WTC11 (cell line): ENCODE measurements around the gene CD8B. TPM values are rescaled to one million over a fixed set of nuclear protein-coding genes. Genes with fewer than 3 reads are reported as not detected.

Source experiments
- AFF4 ChIP-seq: sonication (generic); formaldehyde crosslinking; IDR thresholded peaks from 2 replicates; pipeline ENCODE4 v1.8.1; 2023; ENCODE audit warnings: mild to moderate bottlenecking, missing genetic modification reagents, borderline replicate concordance
- CBFB ChIP-seq: sonication (generic); formaldehyde crosslinking; IDR thresholded peaks from 2 replicates; pipeline ENCODE4 v1.8.1; 2022; ENCODE audit warnings: mild to moderate bottlenecking, low read depth, missing genetic modification reagents
- ETV6 ChIP-seq: sonication (generic); formaldehyde crosslinking; IDR thresholded peaks from 2 replicates; pipeline ENCODE4 v1.8.1; 2022; ENCODE audit warnings: mild to moderate bottlenecking, missing genetic modification reagents
- FOXP1 ChIP-seq: sonication (generic); formaldehyde crosslinking; IDR thresholded peaks from 2 replicates; pipeline ENCODE4 v1.8.0; 2022; ENCODE audit warnings: missing genetic modification reagents, mild to moderate bottlenecking, moderate library complexity, borderline replicate concordance
- GABPB1 ChIP-seq: sonication (generic); formaldehyde crosslinking; IDR thresholded peaks from 2 replicates; pipeline ENCODE4 v1.8.1; 2023; ENCODE audit warnings: mild to moderate bottlenecking, missing genetic modification reagents
- GRHL2 ChIP-seq: fragments of 250-450 bp; sonication (Bioruptor Pico); IDR thresholded peaks from 2 replicates; pipeline ENCODE4 v1.8.0; 2022; ENCODE audit warnings: mild to moderate bottlenecking, moderate library complexity; ENCODE audit not compliant: insufficient replicate concordance, severe bottlenecking
- HMGXB4 ChIP-seq: sonication (generic); formaldehyde crosslinking; IDR thresholded peaks from 2 replicates; pipeline ENCODE4 v1.8.1; 2023; ENCODE audit warnings: mild to moderate bottlenecking, moderate library complexity, missing genetic modification reagents
- JAZF1 ChIP-seq: fragments of 250-450 bp; sonication (Bioruptor Pico); IDR thresholded peaks from 2 replicates; pipeline ENCODE4 v1.9.0; 2021; ENCODE audit warnings: moderate library complexity, mild to moderate bottlenecking, inconsistent platforms
- JUN ChIP-seq: sonication (generic); formaldehyde crosslinking; IDR thresholded peaks from 2 replicates; pipeline ENCODE4 v1.8.0; 2023; ENCODE audit warnings: mild to moderate bottlenecking, missing genetic modification reagents
- MLX ChIP-seq: sonication (generic); formaldehyde crosslinking; IDR thresholded peaks from 2 replicates; pipeline ENCODE4 v1.8.1; 2023; ENCODE audit warnings: mild to moderate bottlenecking, missing genetic modification reagents, moderate library complexity
- OVOL2 ChIP-seq: fragments of 250-450 bp; sonication (Bioruptor Pico); IDR thresholded peaks from 2 replicates; pipeline ENCODE4 v1.9.0; 2021; ENCODE audit warnings: mild to moderate bottlenecking, borderline replicate concordance
- RELA ChIP-seq: sonication (generic); formaldehyde crosslinking; IDR thresholded peaks from 2 replicates; pipeline ENCODE4 v1.8.1; 2022; ENCODE audit warnings: missing genetic modification reagents, mild to moderate bottlenecking, borderline replicate concordance
- SMAD3 ChIP-seq: sonication (generic); formaldehyde crosslinking; IDR thresholded peaks from 2 replicates; pipeline ENCODE4 v1.8.0; 2022; ENCODE audit warnings: missing genetic modification reagents, mild to moderate bottlenecking, borderline replicate concordance
- TP53 ChIP-seq: sonication (generic); formaldehyde crosslinking; IDR thresholded peaks from 2 replicates; pipeline ENCODE4 v1.8.1; 2023; ENCODE audit warnings: mild to moderate bottlenecking, missing genetic modification reagents
- ZNF263 ChIP-seq: sonication (generic); formaldehyde crosslinking; IDR thresholded peaks from 2 replicates; pipeline ENCODE4 v1.8.1; 2022; ENCODE audit warnings: low read depth, mild to moderate bottlenecking, moderate library complexity, missing genetic modification reagents
- ZNF317 ChIP-seq: sonication (generic); formaldehyde crosslinking; IDR thresholded peaks from 2 replicates; pipeline ENCODE4 v1.8.1; 2023; ENCODE audit warnings: low read depth, mild to moderate bottlenecking, moderate library complexity, missing genetic modification reagents, borderline replicate concordance
- ZNF512 ChIP-seq: sonication (generic); formaldehyde crosslinking; IDR thresholded peaks from 2 replicates; pipeline ENCODE4 v1.8.1; 2022; ENCODE audit warnings: missing genetic modification reagents, borderline replicate concordance
- ZNF671 ChIP-seq: fragments of 250-450 bp; sonication (Bioruptor Pico); IDR thresholded peaks from 2 replicates; pipeline ENCODE4 v1.8.0; 2021; ENCODE audit warnings: mild to moderate bottlenecking
- total RNA-seq: library from RNA; stranded (reverse); gene quantifications from 3 replicates; pipeline ENCODE4 v1.2.3, GENCODE V29; 2021
- TF ChIP-seq, protein P1 (sequence below): fragments of 250-450 bp; sonication (Bioruptor Pico); IDR thresholded peaks from 2 replicates; pipeline ENCODE4 v2.1.2; 2022; ENCODE audit warnings: mild to moderate bottlenecking, moderate library complexity
- TF ChIP-seq, protein P2 (sequence below): fragments of 250-450 bp; sonication (Bioruptor Pico); conservative IDR thresholded peaks from 2 replicates; pipeline ENCODE4 v1.9.0; 2021; ENCODE audit warnings: mild to moderate bottlenecking
- TF ChIP-seq, protein P3 (sequence below): sonication (generic); formaldehyde crosslinking; IDR thresholded peaks from 2 replicates; pipeline ENCODE4 v1.8.1; 2023; ENCODE audit warnings: mild to moderate bottlenecking, missing genetic modification reagents
- TF ChIP-seq, protein P4 (sequence below): sonication (generic); formaldehyde crosslinking; IDR thresholded peaks from 2 replicates; pipeline ENCODE4 v1.8.0; 2023; ENCODE audit warnings: missing genetic modification reagents
- TF ChIP-seq, protein P5 (sequence below): fragments of 250-450 bp; sonication (Bioruptor Pico); IDR thresholded peaks from 2 replicates; pipeline ENCODE4 v1.9.0; 2021; ENCODE audit warnings: moderate library complexity, mild to moderate bottlenecking, inconsistent platforms, borderline replicate concordance

The CD8B gene
- total RNA-seq, 1 experiment from 2014 or later, result 0.70 TPM

- 0 out of 2 replicates have a peak, but pooled peaks have one; percentile 23 for TF ChIP-seq AFF4 (CRISPR knock-in tag)
- TF ChIP-seq, protein P1, sequence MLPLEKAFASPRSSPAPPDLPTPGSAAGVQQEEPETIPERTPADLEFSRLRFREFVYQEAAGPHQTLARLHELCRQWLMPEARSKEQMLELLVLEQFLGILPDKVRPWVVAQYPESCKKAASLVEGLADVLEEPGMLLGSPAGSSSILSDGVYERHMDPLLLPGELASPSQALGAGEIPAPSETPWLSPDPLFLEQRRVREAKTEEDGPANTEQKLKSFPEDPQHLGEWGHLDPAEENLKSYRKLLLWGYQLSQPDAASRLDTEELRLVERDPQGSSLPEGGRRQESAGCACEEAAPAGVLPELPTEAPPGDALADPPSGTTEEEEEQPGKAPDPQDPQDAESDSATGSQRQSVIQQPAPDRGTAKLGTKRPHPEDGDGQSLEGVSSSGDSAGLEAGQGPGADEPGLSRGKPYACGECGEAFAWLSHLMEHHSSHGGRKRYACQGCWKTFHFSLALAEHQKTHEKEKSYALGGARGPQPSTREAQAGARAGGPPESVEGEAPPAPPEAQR (CRISPR knock-in tag), result no peak
- TF ChIP-seq ZNF263, result no peak
- TF ChIP-seq GABPB1, result 0 out of 2 replicates have a peak, but pooled peaks have one; percentile 35
- TF ChIP-seq OVOL2 (CRISPR knock-in tag), result no peak
- no peak for TF ChIP-seq RELA (CRISPR knock-in tag)
- no peak for TF ChIP-seq ZNF512 (CRISPR knock-in tag)
- TF ChIP-seq TP53 (CRISPR knock-in tag), result peak; percentile 86
- TF ChIP-seq ZNF671, result no peak
- TF ChIP-seq SMAD3 (CRISPR knock-in tag), result peak; percentile 91; the same call in 1 of the 2 replicates
- TF ChIP-seq, protein P2, sequence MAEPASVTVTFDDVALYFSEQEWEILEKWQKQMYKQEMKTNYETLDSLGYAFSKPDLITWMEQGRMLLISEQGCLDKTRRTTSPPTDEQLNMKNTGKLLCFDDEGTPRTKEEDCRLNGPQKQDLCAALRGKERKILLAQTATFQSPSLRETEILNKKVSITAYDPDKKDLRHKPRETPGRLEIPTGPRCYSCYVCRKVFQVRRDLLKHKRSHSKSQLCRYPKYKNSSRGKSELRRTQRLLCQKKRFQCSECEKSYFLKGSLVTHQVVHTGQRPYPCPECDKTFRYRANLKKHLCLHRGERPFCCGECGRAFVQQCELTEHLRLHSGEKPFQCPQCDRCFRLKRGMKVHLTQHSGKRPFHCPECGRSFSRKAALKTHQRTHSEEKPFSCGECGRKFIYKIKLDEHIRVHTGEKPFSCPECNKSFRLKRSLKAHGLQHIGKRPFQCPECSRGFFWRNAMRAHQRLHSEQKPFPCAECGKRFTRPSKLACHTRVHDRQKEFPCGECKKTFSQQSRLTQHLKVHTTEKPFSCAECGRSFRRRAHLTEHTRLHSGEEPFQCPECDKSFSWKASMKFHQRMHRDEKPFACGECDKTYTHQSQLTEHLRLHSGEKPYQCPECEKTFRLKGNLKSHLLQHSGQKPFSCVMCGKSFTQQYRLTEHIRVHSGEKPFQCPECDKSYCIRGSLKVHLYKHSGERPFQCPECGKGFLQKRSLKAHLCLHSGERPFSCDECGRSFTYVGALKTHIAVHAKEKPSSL (CRISPR knock-in tag), result no peak
- TF ChIP-seq CBFB, result no peak
- peak; percentile 71; the same call in 1 of the 2 replicates for TF ChIP-seq JUN (CRISPR knock-in tag)
- no peak for TF ChIP-seq GRHL2
- TF ChIP-seq, protein P3, sequence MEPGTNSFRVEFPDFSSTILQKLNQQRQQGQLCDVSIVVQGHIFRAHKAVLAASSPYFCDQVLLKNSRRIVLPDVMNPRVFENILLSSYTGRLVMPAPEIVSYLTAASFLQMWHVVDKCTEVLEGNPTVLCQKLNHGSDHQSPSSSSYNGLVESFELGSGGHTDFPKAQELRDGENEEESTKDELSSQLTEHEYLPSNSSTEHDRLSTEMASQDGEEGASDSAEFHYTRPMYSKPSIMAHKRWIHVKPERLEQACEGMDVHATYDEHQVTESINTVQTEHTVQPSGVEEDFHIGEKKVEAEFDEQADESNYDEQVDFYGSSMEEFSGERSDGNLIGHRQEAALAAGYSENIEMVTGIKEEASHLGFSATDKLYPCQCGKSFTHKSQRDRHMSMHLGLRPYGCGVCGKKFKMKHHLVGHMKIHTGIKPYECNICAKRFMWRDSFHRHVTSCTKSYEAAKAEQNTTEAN (CRISPR knock-in tag), result peak; percentile 74
- TF ChIP-seq ETV6 (CRISPR knock-in tag), result peak; percentile 76; the same call in 1 of the 2 replicates
- TF ChIP-seq HMGXB4 (CRISPR knock-in tag), result no peak; the same call in 1 of the 2 replicates
- no peak for TF ChIP-seq ZNF317 (CRISPR knock-in tag)
- TF ChIP-seq, protein P4, sequence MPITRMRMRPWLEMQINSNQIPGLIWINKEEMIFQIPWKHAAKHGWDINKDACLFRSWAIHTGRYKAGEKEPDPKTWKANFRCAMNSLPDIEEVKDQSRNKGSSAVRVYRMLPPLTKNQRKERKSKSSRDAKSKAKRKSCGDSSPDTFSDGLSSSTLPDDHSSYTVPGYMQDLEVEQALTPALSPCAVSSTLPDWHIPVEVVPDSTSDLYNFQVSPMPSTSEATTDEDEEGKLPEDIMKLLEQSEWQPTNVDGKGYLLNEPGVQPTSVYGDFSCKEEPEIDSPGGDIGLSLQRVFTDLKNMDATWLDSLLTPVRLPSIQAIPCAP (CRISPR knock-in tag), result peak; percentile 89
- TF ChIP-seq MLX (CRISPR knock-in tag), result no peak
- TF ChIP-seq JAZF1, result no peak
- peak; percentile 98 for TF ChIP-seq FOXP1
- TF ChIP-seq, protein P5, sequence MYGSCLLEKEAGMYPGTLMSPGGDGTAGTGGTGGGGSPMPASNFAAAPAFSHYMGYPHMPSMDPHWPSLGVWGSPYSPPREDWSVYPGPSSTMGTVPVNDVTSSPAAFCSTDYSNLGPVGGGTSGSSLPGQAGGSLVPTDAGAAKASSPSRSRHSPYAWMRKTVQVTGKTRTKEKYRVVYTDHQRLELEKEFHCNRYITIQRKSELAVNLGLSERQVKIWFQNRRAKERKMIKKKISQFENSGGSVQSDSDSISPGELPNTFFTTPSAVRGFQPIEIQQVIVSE, result no peak
Observed at GRCh38 chr2:86807468-86808275, 54.0 kb downstream of the CD8B start (continued).
